DND-41 (cell line): Measurements from ENCODE around the gene CPE.

ENCODE experiments used
- CTCF ChIP-seq: IDR thresholded peaks from 2 replicates; pipeline ENCODE4 v1.5.1; 2012; ENCODE audit warnings: borderline replicate concordance, low read length, moderate library complexity, mild to moderate bottlenecking; ENCODE audit not compliant: poor library complexity, severe bottlenecking; ENCODE audit errors: extremely low read depth
- EZH2 ChIP-seq: IDR thresholded peaks from 3 replicates; pipeline ENCODE4 v1.6.1; 2012; ENCODE audit warnings: borderline replicate concordance, low read depth, mild to moderate bottlenecking, moderate library complexity, low read length, inconsistent platforms; ENCODE audit not compliant: severe bottlenecking

GRCh38 chr4:165343353-165344191 is 35.2 kb upstream of the CPE start:
- TF ChIP-seq CTCF = peak; percentile 64
- no peak for TF ChIP-seq EZH2
